DND-41 (cell line): ENCODE results near the gene SLC30A5.
"Not testable (repeated sequence)": the region's sequence is repeated elsewhere in the genome, so short reads cannot be mapped to it uniquely, and the experiment has no call there.

Source experiments
- ATAC-seq: fragments of 200-7000 bp; cut with Tn5 transposase; 3 replicates; pipeline ENCODE4 v1.9.1; 2021; ENCODE audit warnings: low read depth; ENCODE audit not compliant: insufficient read depth
- DNase-seq: peaks from one replicate; pipeline ENCODE4 v3.0.0-alpha.2; 2020
- H2AFZ ChIP-seq: 2 replicates; pipeline ENCODE4 v1.6.0; 2012; ENCODE audit warnings: low read depth, low read length
- H3K27ac ChIP-seq: 2 replicates; pipeline ENCODE4 v1.5.1; 2012; ENCODE audit warnings: low read length, inconsistent platforms
- H3K27me3 ChIP-seq: fragments of 200-600 bp; sonication (generic); 2 replicates; pipeline ENCODE4 v1.6.0; 2012; ENCODE audit warnings: low read length, mild to moderate bottlenecking, inconsistent platforms; ENCODE audit not compliant: insufficient read depth, poor library complexity
- H3K36me3 ChIP-seq: 2 replicates; pipeline ENCODE4 v1.5.1; 2012; ENCODE audit warnings: low read length, inconsistent platforms; ENCODE audit not compliant: insufficient read depth
- H3K4me1 ChIP-seq: 2 replicates; pipeline ENCODE4 v1.5.1; 2012; ENCODE audit warnings: mild to moderate bottlenecking, low read length; ENCODE audit not compliant: insufficient read depth
- H3K4me2 ChIP-seq: 2 replicates; pipeline ENCODE4 v1.6.0; 2012; ENCODE audit warnings: mild to moderate bottlenecking, moderate library complexity, low read length, inconsistent platforms; ENCODE audit not compliant: insufficient read depth
- H3K4me3 ChIP-seq, 2 experiments: fragments of 200-600 bp in 1 of 2; shearing (Covaris generic) in 1 of 2; 2 replicates each; pipeline ENCODE4 v1.5.1; 2012 to 2016; ENCODE audit warnings: inconsistent platforms in 2 of 2, low read length in 2 of 2, mild to moderate bottlenecking in 2 of 2, low read depth in 1 of 2, moderate library complexity in 1 of 2
- H3K79me2 ChIP-seq: 2 replicates; pipeline ENCODE4 v1.6.0; 2012; ENCODE audit warnings: low read length, inconsistent platforms; ENCODE audit not compliant: insufficient read depth
- H3K9ac ChIP-seq: 2 replicates; pipeline ENCODE4 v1.6.0; 2012; ENCODE audit warnings: low read depth, mild to moderate bottlenecking, inconsistent platforms, low read length, moderate library complexity
- H3K9me3 ChIP-seq: 2 replicates; pipeline ENCODE4 v1.5.1; 2012; ENCODE audit warnings: low read length, moderate library complexity, mild to moderate bottlenecking, inconsistent platforms; ENCODE audit not compliant: insufficient read depth, severe bottlenecking
- H4K20me1 ChIP-seq: 2 replicates; pipeline ENCODE4 v1.6.0; 2012; ENCODE audit warnings: low read length; ENCODE audit not compliant: insufficient read depth
- EZH2 ChIP-seq: IDR thresholded peaks from 3 replicates; pipeline ENCODE4 v1.6.1; 2012; ENCODE audit warnings: borderline replicate concordance, low read depth, mild to moderate bottlenecking, moderate library complexity, low read length, inconsistent platforms; ENCODE audit not compliant: severe bottlenecking
- TF ChIP-seq, protein P1 (sequence below): IDR thresholded peaks from 2 replicates; pipeline ENCODE4 v1.5.1; 2012; ENCODE audit warnings: borderline replicate concordance, low read length, moderate library complexity, mild to moderate bottlenecking; ENCODE audit not compliant: poor library complexity, severe bottlenecking; ENCODE audit errors: extremely low read depth

The SLC30A5 gene

DNA sequence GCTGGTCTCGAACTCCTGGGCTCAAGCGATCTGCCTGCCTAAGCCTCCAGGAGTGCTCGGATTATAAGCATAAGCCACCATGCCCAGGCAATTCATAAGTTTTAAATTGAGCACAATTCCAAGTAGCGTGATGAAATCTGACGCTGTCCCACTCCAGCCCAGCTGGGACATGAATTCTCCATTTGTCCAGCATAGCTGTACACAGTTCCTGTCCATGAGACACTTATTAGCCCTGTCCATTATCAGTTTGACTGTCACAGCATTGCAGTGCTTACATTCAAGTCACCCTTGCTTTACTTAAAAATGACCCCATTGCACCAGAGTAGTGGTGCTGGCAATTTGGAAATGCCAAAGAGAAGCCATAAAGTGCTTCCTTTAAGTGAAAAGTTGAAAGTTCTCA is 7.6 kb upstream of the SLC30A5 start:
- Histone ChIP-seq H3K4me1 (no peaks in the 10 kb centered on the region), H3K4me2 (no peak overlapping the region), H3K9ac (no peak overlapping the region), H4K20me1 (no peaks in the 10 kb centered on the region), H3K4me3 (no peak overlapping the region), H3K27ac (no peak overlapping the region), H2AFZ (no peak overlapping the region), H3K27me3 (no peaks in the 10 kb centered on the region), H3K79me2 (no peaks in the 10 kb centered on the region), H3K9me3 (no peaks in the 10 kb centered on the region), H3K36me3 (no peaks in the 10 kb centered on the region)
- ATAC-seq, result no peak
- DNase-seq, result no peak
- TF ChIP-seq EZH2, result no peak
- TF ChIP-seq, protein P1, sequence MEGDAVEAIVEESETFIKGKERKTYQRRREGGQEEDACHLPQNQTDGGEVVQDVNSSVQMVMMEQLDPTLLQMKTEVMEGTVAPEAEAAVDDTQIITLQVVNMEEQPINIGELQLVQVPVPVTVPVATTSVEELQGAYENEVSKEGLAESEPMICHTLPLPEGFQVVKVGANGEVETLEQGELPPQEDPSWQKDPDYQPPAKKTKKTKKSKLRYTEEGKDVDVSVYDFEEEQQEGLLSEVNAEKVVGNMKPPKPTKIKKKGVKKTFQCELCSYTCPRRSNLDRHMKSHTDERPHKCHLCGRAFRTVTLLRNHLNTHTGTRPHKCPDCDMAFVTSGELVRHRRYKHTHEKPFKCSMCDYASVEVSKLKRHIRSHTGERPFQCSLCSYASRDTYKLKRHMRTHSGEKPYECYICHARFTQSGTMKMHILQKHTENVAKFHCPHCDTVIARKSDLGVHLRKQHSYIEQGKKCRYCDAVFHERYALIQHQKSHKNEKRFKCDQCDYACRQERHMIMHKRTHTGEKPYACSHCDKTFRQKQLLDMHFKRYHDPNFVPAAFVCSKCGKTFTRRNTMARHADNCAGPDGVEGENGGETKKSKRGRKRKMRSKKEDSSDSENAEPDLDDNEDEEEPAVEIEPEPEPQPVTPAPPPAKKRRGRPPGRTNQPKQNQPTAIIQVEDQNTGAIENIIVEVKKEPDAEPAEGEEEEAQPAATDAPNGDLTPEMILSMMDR, result no peak

DNA sequence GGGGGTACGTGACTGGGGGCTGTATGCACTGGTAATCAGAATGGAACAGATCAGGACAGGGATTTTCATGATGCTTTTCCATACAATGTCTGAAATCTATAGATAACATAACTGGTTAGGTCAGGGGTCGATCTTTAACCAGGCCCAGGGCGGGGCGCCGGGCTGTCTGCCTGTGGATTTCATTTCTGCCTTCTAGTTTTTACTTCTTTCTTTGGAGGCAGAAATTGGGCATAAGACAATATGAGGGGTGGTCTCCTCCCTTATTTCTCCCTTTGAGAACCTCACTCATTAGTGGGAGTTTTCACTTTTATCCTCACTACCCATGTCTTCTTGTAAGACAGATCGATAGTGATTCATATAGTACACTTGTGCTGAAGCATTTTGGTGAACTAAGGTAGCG is 5.8 kb upstream of the SLC30A5 start:
- not testable (repeated sequence) for H3K79me2 ChIP-seq, H2AFZ ChIP-seq, H3K27me3 ChIP-seq, H3K27ac ChIP-seq, H3K4me3 ChIP-seq, H3K36me3 ChIP-seq, DNase-seq, H3K4me2 ChIP-seq, ATAC-seq, H3K9me3 ChIP-seq, H4K20me1 ChIP-seq, H3K9ac ChIP-seq, H3K4me1 ChIP-seq

DNA sequence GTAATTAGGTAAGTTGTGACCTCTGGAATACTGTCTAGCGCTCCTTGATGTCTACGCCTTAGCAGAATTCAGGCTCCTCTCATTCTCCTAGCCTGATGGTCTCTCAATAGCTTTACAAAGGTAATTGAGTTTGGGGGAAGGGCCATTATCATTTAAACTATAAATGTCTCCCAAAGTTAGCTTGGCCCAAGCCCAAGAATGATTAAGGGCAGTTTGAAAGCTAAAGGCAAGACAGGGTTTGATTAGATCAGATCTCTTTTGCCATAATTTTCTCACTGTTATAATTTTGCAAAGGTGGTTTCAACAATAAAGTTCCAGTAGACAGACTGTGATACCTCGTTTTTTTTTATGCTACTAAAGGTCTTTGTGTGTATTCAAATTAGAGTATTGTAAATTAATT is 3.7 kb upstream of the SLC30A5 start:
- H3K4me1 ChIP-seq, result peaks cover 10% of the 10 kb centered on the region
- TF ChIP-seq, protein P1, result no peak
- no peak for TF ChIP-seq EZH2
- H3K9me3 ChIP-seq, result no peaks in the 10 kb centered on the region

DNA sequence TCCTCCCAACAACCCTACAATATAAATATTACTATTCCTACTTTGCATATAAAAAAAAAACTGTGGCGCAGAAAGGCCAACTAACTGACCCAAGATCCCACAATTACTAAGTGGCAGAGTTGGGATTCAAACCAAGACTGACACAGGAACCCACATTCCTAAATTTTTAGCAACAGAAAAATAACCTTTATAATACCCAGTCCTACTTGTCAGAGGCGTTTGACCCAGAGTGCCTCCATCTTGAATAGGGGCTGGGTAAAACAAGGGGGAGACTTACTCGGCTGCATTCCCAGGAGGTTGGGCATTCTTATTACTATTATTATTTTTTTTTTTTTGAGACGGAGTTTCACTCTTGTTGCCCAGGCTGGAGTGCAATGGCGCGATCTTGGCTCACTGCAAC is 2.0 kb upstream of the SLC30A5 start:
- Histone ChIP-seq H3K9ac (no peak overlapping the region), H3K27ac (no peak overlapping the region), H3K4me1 (peaks cover 26% of the 10 kb centered on the region), H2AFZ (no peak overlapping the region), H3K4me2 (no peak overlapping the region), H3K27me3 (no peaks in the 10 kb centered on the region), H3K4me3 (no peak overlapping the region), H3K9me3 (no peaks in the 10 kb centered on the region), H3K36me3 (peaks cover 14% of the 10 kb centered on the region), H4K20me1 (no peaks in the 10 kb centered on the region), H3K79me2 (peaks cover 29% of the 10 kb centered on the region)
- TF ChIP-seq, protein P1, result no peak
- TF ChIP-seq EZH2, result no peak
- no peak for ATAC-seq
- DNase-seq, result no peak

More for the DNA sequence above, 3.7 kb upstream of the SLC30A5 start:
- no peak overlapping the region for H3K4me2 ChIP-seq
- no peaks in the 10 kb centered on the region for H4K20me1 ChIP-seq
- no peaks in the 10 kb centered on the region for H3K27me3 ChIP-seq
- no peak overlapping the region for H3K9ac ChIP-seq
- H3K79me2 ChIP-seq, result peaks cover 13% of the 10 kb centered on the region
- DNase-seq, result no peak
- H3K27ac ChIP-seq, result no peak overlapping the region
- no peak overlapping the region for H3K4me3 ChIP-seq
- H2AFZ ChIP-seq, result no peak overlapping the region
- ATAC-seq, result no peak
- peaks cover under 1% of the 10 kb centered on the region; the same call in 1 of the 2 replicates for H3K36me3 ChIP-seq
